ENCODE measurements around the gene OR2Y1. TPM values are rescaled to one million over a fixed set of nuclear protein-coding genes. Genes with fewer than 3 reads are reported as not detected.

Gene OR2Y1
- total and polyA plus RNA-seq, 2 experiments from 2014 or later = not detected

DNA sequence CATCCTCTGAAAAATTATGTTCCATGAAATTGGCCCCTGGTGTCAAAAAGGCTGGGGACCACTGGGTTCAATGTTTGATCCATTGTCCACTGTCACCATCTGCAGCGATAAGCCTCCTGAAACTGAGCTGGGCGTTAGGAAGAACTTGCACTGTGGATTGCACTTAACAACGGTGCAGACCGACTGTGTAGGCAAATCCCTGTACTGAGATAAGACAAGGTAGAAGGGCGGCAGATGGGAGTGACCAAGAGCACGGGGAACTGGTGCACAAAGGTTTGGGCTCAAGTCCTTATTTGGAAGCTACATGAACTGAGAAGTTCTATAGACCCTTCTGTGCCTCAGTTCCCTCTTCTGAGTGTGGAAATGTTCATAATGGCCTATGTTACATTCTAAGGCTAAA is 48.8 kb downstream of the OR2Y1 start (continued):
- TF ChIP-seq, protein P1, sequence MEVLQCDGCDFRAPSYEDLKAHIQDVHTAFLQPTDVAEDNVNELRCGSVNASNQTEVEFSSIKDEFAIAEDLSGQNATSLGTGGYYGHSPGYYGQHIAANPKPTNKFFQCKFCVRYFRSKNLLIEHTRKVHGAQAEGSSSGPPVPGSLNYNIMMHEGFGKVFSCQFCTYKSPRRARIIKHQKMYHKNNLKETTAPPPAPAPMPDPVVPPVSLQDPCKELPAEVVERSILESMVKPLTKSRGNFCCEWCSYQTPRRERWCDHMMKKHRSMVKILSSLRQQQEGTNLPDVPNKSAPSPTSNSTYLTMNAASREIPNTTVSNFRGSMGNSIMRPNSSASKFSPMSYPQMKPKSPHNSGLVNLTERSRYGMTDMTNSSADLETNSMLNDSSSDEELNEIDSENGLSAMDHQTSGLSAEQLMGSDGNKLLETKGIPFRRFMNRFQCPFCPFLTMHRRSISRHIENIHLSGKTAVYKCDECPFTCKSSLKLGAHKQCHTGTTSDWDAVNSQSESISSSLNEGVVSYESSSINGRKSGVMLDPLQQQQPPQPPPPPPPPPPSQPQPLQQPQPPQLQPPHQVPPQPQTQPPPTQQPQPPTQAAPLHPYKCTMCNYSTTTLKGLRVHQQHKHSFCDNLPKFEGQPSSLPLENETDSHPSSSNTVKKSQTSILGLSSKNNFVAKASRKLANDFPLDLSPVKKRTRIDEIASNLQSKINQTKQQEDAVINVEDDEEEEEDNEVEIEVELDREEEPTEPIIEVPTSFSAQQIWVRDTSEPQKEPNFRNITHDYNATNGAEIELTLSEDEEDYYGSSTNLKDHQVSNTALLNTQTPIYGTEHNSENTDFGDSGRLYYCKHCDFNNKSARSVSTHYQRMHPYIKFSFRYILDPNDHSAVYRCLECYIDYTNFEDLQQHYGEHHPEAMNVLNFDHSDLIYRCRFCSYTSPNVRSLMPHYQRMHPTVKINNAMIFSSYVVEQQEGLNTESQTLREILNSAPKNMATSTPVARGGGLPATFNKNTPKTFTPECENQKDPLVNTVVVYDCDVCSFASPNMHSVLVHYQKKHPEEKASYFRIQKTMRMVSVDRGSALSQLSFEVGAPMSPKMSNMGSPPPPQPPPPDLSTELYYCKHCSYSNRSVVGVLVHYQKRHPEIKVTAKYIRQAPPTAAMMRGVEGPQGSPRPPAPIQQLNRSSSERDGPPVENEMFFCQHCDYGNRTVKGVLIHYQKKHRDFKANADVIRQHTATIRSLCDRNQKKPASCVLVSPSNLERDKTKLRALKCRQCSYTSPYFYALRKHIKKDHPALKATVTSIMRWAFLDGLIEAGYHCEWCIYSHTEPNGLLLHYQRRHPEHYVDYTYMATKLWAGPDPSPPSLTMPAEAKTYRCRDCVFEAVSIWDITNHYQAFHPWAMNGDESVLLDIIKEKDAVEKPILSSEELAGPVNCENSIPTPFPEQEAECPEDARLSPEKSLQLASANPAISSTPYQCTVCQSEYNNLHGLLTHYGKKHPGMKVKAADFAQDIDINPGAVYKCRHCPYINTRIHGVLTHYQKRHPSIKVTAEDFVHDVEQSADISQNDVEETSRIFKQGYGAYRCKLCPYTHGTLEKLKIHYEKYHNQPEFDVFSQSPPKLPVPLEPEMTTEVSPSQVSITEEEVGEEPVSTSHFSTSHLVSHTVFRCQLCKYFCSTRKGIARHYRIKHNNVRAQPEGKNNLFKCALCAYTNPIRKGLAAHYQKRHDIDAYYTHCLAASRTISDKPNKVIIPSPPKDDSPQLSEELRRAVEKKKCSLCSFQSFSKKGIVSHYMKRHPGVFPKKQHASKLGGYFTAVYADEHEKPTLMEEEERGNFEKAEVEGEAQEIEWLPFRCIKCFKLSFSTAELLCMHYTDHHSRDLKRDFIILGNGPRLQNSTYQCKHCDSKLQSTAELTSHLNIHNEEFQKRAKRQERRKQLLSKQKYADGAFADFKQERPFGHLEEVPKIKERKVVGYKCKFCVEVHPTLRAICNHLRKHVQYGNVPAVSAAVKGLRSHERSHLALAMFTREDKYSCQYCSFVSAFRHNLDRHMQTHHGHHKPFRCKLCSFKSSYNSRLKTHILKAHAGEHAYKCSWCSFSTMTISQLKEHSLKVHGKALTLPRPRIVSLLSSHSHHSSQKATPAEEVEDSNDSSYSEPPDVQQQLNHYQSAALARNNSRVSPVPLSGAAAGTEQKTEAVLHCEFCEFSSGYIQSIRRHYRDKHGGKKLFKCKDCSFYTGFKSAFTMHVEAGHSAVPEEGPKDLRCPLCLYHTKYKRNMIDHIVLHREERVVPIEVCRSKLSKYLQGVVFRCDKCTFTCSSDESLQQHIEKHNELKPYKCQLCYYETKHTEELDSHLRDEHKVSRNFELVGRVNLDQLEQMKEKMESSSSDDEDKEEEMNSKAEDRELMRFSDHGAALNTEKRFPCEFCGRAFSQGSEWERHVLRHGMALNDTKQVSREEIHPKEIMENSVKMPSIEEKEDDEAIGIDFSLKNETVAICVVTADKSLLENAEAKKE (CRISPR knock-in tag; IDR thresholded peaks at IDR 0.05) = no peak
- no peak for TF ChIP-seq ZNF114 (CRISPR knock-in tag; IDR thresholded peaks at IDR 0.05)
- TF ChIP-seq POLR2AphosphoS5 (IDR thresholded peaks at IDR 0.05; ENCODE audit: low read depth) = no peak

DNA sequence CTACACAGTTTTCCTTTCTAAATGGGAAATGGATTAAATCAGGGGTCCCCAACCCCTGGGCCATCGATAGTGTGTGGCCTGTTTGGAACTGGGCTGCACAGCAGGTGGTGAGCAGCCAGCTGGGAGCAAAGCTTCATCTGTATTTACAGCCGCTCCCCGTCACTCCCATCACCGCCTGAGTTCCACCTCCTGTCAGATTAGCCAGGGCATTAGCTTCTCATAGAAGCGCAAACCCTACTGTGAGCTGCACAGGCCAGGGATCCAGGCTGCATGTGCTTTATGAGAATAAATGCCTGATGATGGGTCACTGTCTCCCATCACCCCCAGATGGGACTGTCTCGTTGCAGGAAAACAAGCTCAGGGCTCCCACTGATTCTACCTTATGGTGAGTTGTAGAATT is 49.3 kb downstream of the OR2Y1 start:
- no peak for DNase-seq (ENCODE audit: low spot score)
- Histone ChIP-seq H3K4me3 (no peak overlapping the region), H3K36me3 (ENCODE audit: insufficient read depth) (no peaks in the 10 kb centered on the region), H3K79me2 (replicated peaks; ENCODE audit: insufficient read depth) (no peaks in the 10 kb centered on the region), H3K27me3 (ENCODE audit: insufficient read depth) (no peaks in the 10 kb centered on the region), H3K4me2 (no peak overlapping the region), H4K20me1 (replicated peaks; ENCODE audit: insufficient read depth) (no peaks in the 10 kb centered on the region), H3K27ac (ENCODE audit: low read depth) (no peak overlapping the region), H3F3A (replicated peaks; ENCODE audit: low read depth) (no peaks in the 10 kb centered on the region), H3K9me2 (ENCODE audit: insufficient read depth) (no peaks in the 10 kb centered on the region), H3K4me1 (ENCODE audit: insufficient read depth) (peaks cover 29% of the 10 kb centered on the region), H2AFZ (peak overlapping the region; percentile 25; the same call in 1 of the 2 replicates)
- Mint-ChIP-seq H3K27me3 (ENCODE audit: insufficient read depth, low read depth, poor library complexity) (peaks cover 3% of the 10 kb centered on the region), H3K9me3 (no peaks in the 10 kb centered on the region), H3K27ac (no peak overlapping the region), H3K36me3 (ENCODE audit: low read depth) (no peaks in the 10 kb centered on the region), H3K4me3 (no peak overlapping the region), H3K4me1 (peaks cover 26% of the 10 kb centered on the region)
- no peak for ATAC-seq
- TF ChIP-seq, protein P1 (CRISPR knock-in tag; IDR thresholded peaks at IDR 0.05) = no peak
- TF ChIP-seq POLR2AphosphoS5 (IDR thresholded peaks at IDR 0.05; ENCODE audit: low read depth) (no peak), EZH2 (IDR thresholded peaks at IDR 0.05; ENCODE audit: low read depth, unreplicated experiment) (no peak), CTCF (conservative IDR thresholded peaks at IDR 0.05; ENCODE audit: low read depth in 2 of 2) (no peak), STAT1 (IDR thresholded peaks at IDR 0.05; ENCODE audit: unreplicated experiment) (no peak)
